Activated T-cell treated with anti-CD3 and anti-CD28 coated beads for 1 hour (primary cell): ENCODE data around the gene HMGN2.
A peak's percentile ranks its signal among the peaks of the same experiment; 100 is the strongest.

Source experiments
- DNase-seq: peaks from one replicate; pipeline ENCODE4 v3.0.0-alpha.2; 2020; ENCODE audit warnings: low read depth

Gene HMGN2

GRCh38 chr1:26472320-26472900 lies at the start of gene HMGN2:
HMGN2 (plus strand) TSS chr1:26472440; CDS start chr1:26472613, 173 bp downstream.
- peak; percentile 85 for DNase-seq

GRCh38 chr1:26429721-26430120 lies 42.5 kb upstream of the HMGN2 start:
- DNase-seq: no peak

GRCh38 chr1:26431979-26432695 lies 40.1 kb upstream of the HMGN2 start, which contains the start of gene DHDDS:
DHDDS (plus strand) TSS chr1:26432321; CDS start chr1:26432946, 625 bp downstream.
- peak; percentile 97 for DNase-seq

- DNase-seq: no peak
Observed at GRCh38 chr1:26432793-26433192, 39.4 kb upstream of the HMGN2 start.

GRCh38 chr1:26434161-26434752 lies 38.0 kb upstream of the HMGN2 start:
- no peak for DNase-seq

- DNase-seq: no peak
Observed at GRCh38 chr1:26438041-26438440, 34.2 kb upstream of the HMGN2 start.

GRCh38 chr1:26440259-26440658 lies 32.0 kb upstream of the HMGN2 start:
- DNase-seq: no peak

GRCh38 chr1:26449868-26450267 lies 22.4 kb upstream of the HMGN2 start:
- DNase-seq: no peak

GRCh38 chr1:26450908-26451307 lies 21.3 kb upstream of the HMGN2 start:
- DNase-seq: no peak

- no peak for DNase-seq
Observed at GRCh38 chr1:26452459-26453183, 19.6 kb upstream of the HMGN2 start.

GRCh38 chr1:26459148-26459547 lies 13.1 kb upstream of the HMGN2 start:
- DNase-seq: no peak

- no peak for DNase-seq
Observed at GRCh38 chr1:26459573-26460031, 12.6 kb upstream of the HMGN2 start.

GRCh38 chr1:26468911-26469310 lies 3.3 kb upstream of the HMGN2 start:
- DNase-seq: no peak

GRCh38 chr1:26469558-26469957 lies 2.7 kb upstream of the HMGN2 start:
- no peak for DNase-seq

GRCh38 chr1:26470878-26471497 lies 1.3 kb upstream of the HMGN2 start:
- no peak for DNase-seq

- DNase-seq: peak; percentile 28
Observed at GRCh38 chr1:26471498-26472319, 531 bp upstream of the HMGN2 start.

GRCh38 chr1:26472901-26473845 lies 933 bp downstream of the HMGN2 start:
- peak; percentile 98 for DNase-seq

- DNase-seq: no peak
Observed at GRCh38 chr1:26474818-26475217, 2.6 kb downstream of the HMGN2 start.

- no peak for DNase-seq
Observed at GRCh38 chr1:26475989-26476388, 3.7 kb downstream of the HMGN2 start.

- DNase-seq: no peak
Observed at GRCh38 chr1:26476958-26477357, 4.7 kb downstream of the HMGN2 start.
